ENCODE data around the gene DLX5.

DNA sequence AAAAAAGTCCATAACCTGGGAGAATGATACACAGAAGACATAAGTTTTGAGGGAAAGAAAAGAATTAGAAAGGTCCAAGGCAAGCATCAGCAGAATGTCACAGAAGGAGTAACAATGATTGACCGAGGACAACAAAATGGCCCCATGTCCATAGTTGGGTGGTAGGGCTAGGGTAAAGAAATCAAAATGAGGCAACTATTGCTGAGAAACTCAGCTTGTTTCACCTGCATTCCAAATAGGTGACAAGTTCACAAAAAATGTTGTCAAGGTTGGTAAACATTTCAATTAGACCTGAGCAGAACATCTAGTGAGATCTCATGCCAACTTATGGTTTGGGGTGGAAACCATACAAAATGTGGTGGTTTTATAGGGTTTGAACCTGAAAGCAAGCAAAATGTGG is 42.0 kb downstream of the DLX5 start:
- TF ChIP-seq, protein P1, sequence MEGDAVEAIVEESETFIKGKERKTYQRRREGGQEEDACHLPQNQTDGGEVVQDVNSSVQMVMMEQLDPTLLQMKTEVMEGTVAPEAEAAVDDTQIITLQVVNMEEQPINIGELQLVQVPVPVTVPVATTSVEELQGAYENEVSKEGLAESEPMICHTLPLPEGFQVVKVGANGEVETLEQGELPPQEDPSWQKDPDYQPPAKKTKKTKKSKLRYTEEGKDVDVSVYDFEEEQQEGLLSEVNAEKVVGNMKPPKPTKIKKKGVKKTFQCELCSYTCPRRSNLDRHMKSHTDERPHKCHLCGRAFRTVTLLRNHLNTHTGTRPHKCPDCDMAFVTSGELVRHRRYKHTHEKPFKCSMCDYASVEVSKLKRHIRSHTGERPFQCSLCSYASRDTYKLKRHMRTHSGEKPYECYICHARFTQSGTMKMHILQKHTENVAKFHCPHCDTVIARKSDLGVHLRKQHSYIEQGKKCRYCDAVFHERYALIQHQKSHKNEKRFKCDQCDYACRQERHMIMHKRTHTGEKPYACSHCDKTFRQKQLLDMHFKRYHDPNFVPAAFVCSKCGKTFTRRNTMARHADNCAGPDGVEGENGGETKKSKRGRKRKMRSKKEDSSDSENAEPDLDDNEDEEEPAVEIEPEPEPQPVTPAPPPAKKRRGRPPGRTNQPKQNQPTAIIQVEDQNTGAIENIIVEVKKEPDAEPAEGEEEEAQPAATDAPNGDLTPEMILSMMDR (IDR thresholded peaks at IDR 0.05): no peak
- TF ChIP-seq ZFX (IDR thresholded peaks at IDR 0.05; ENCODE audit: borderline replicate concordance): no peak

All from 22Rv1 (cell line).